Posterior vena cava (tissue), 2 donors: Measurements from ENCODE around the gene ADAMTS3. TPM values are rescaled to one million over a fixed set of nuclear protein-coding genes. Genes with fewer than 3 reads are reported as not detected.

Experiments
- DNase-seq: peaks from one replicate; pipeline ENCODE4 v3.0.0-alpha.2; 2020; ENCODE audit warnings: low spot score
- intact Hi-C, 2 donors: fragments of 100-400 bp; cut with DNase I; formaldehyde crosslinking; loops; one replicate each; pipeline versions ENCODE4 v1.14.1 to v1.14.2; 2022 to 2023
- total RNA-seq, 2 donors: library from RNA; stranded (reverse); fragmentation: NEBNext Ultra II Directional; extraction: Animal tissue kit (Norgen Biotek cat#: 25700); gene quantifications; one replicate each; pipeline ENCODE4 v1.2.1, GENCODE V29; 2021
- donor health status: DM: yes; HTN: yes; CAD: no.
- donor health status: DM: yes; HTN: yes; CAD: no.

The ADAMTS3 gene
- total RNA-seq, 2 donors from 2014 or later = 3.2 to 6.2 TPM

DNA sequence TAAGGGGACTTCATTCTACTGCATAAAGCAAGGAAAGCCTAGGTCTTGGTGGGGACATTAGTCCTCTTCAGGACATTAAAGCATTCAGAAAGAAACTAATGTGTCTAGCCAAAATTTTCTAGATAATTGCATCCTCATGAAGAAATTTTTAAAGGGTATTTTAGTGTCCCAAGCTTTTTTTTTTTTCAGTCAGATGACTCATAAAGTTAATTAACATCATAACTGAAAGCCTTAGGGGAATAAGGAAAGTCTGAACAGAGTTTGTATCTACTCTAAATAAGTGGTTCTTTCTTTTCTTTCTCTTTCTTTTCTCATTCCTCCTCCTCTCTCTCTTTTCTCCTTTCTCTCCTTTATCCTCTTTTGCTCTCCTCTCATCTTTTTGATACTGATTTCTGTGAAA is 202.4 kb downstream of the ADAMTS3 start:
- DNase-seq = no peak
- intact Hi-C loops = no loop called here

DNA sequence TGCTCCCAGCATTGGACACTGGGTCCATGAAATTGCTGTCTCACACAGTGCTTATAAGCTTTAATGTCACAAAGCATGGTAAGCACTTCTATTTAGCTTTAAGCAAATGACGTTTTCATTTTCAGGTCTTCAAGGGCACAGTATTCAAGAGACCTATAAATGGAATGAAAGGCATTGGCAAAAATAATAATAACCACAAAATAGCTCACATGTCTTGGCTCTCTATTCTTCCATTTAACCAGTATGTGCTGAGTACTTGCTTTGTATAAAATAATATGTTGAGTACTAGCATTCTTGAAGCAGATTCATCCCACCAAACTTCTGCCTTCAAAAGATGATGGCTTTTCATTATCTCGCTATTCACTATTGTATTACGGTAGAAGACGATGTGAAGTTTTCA is 203.0 kb downstream of the ADAMTS3 start:
- intact Hi-C loops = no loop called here
- no peak for DNase-seq

GRCh38 chr4:72365016-72365415 is 204.0 kb downstream of the ADAMTS3 start:
- intact Hi-C loops = no loop called here
- no peak for DNase-seq

GRCh38 chr4:72360075-72360474 is 208.9 kb downstream of the ADAMTS3 start:
- no peak for DNase-seq
- intact Hi-C loops = no loop called here

DNA sequence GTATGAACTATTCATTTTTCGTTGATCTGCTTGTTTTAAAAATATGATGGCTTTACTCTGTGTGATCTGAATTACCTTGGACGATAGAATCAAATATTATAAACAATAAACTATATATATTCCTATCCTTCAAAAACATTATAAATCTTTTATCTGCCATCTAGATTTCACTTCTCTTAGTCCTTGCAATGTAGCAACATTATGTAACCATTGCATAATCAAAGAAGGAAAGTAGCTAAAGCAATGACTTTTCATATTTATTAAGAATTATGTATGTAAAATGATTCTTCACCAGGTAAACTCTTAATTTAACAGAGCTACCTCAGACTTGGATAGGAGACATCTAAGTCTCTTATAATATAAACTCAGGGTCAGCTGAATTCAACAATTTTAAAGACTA is 210.5 kb downstream of the ADAMTS3 start:
- intact Hi-C loops = no loop called here

DNA sequence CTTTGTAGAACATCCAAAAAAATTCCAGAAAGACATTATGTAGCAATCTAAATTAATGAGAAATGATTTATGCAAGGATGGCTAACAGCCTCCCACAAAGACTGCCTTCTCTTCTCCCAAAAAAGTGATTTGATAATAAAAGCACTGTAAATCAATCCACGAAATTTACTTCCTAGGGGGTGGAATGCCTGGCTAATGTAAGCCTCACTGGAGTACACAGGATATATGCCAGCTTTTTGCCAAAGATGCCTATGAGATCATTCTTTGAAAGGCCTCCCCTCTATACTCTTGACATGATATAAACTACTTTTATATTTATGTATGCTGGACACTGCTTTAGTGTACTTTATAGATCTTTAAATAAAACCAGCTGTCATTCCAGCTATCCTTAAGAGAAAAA is 211.1 kb downstream of the ADAMTS3 start:
- no peak for DNase-seq
- intact Hi-C loops = no loop called here

More for the DNA sequence above, 210.5 kb downstream of the ADAMTS3 start:
- DNase-seq = no peak

DNA sequence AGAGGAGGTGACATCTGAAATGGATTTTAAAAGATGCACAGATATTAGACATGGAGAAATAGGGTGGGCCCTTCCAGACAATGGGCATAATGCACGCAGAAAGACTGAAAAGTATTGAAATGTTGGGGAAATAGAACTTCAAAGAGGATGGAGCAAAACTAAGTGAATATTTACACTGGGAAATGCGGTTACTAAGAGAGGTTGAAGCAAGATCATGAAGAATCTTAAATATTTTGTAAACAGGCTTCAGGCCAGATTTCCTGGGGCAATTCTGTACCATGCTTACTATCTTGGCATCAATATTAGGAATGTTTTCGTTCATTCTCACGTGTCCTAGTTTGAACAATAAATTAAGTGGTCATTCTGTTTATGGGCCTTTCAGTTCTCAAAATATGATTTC is 216.3 kb downstream of the ADAMTS3 start:
- DNase-seq = no peak
- intact Hi-C loops = no loop called here

GRCh38 chr4:72351521-72351920 is 217.5 kb downstream of the ADAMTS3 start:
- intact Hi-C loops = no loop called here
- DNase-seq = no peak

GRCh38 chr4:72348701-72349100 is 220.3 kb downstream of the ADAMTS3 start:
- intact Hi-C loops = no loop called here
- DNase-seq = no peak

DNA sequence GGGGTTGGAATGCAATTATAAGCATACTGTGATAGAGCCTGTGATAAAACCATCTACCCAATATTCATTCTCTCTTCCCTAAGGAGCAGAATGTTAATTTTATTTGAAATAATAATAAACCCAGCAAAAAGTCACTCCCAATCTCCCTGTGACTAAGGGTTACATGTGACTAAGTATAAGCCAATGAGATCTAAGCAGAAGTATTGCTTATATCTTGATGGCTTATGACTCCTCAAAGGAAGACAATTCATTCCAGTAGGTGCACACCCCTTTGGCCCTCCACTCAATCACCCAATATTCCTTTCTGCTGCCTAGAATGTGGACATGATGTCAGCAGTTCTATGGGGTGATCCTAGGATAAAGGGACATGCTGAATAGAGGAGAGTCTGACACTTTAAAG is 224.6 kb downstream of the ADAMTS3 start:
- DNase-seq = no peak
- intact Hi-C loops = no loop called here

DNA sequence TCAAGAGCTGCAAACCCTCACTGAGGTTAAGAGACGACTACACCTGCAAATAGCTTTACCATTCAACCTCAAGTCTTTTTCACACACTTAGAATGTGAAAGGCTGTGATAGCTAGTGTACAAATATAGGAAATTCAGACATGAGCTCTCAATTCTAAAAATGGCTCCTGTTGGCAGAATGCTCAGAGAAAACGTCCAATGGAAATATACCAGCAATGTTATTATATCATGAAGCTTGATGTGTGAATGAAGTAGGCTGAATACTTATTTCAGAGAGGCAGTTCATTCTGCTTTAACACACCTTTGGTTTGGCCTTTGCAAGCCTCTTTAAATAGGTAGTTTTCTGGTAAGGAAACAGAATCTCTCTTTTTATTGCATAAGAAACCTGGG is 227.6 kb downstream of the ADAMTS3 start:
- DNase-seq = no peak
- intact Hi-C loops = no loop called here

DNA sequence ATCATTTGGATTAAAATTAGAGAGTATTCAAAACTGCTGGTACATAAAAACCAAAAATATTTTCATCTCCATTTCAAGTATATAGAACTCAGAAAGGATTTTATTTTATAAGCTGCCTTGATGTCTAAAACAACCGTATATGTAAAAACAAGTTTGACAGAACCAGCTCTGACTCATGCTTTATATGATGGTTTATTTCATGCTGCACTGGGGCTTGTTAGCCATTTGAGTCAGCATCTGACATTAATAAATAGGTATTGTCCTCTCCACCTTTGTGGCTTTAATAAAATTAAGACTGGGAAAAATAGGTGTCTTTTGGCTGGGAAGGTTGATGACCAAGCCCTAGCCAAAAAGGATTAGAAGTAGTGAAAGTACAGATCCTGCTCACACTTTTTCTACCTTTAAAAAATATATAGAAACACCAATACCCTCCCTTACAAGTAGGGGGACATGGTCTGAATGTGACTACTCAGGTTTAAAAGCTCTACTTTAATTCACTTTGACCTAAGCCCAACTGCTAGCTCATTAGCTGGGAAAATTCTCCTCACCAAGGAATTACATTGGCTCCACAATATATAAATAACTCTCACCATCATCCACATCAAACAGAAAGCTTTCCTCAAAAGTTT is 228.1 kb downstream of the ADAMTS3 start:
- DNase-seq = no peak
- intact Hi-C loops = no loop called here

DNA sequence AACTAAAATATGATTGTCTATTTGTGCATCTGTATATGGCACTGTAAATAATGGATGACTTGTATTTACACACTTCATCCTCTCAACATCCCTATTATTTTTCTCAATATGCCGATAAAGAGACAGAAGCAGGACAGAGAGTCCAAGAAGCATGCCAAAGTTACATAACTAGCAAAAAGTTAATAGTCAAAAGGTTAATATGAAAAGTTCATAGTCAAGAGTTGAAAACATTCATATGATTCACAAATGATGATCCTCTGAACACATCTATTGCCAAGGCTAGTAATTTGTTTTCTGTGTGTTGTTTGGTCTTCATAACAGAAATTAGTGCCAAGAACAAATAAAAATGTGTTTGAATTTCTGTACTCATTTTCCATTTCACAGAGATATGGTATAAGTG is 231.0 kb downstream of the ADAMTS3 start:
- intact Hi-C loops = no loop called here
- DNase-seq = no peak

GRCh38 chr4:72330381-72330780 is 238.6 kb downstream of the ADAMTS3 start:
- intact Hi-C loops = no loop called here
- DNase-seq = no peak

DNA sequence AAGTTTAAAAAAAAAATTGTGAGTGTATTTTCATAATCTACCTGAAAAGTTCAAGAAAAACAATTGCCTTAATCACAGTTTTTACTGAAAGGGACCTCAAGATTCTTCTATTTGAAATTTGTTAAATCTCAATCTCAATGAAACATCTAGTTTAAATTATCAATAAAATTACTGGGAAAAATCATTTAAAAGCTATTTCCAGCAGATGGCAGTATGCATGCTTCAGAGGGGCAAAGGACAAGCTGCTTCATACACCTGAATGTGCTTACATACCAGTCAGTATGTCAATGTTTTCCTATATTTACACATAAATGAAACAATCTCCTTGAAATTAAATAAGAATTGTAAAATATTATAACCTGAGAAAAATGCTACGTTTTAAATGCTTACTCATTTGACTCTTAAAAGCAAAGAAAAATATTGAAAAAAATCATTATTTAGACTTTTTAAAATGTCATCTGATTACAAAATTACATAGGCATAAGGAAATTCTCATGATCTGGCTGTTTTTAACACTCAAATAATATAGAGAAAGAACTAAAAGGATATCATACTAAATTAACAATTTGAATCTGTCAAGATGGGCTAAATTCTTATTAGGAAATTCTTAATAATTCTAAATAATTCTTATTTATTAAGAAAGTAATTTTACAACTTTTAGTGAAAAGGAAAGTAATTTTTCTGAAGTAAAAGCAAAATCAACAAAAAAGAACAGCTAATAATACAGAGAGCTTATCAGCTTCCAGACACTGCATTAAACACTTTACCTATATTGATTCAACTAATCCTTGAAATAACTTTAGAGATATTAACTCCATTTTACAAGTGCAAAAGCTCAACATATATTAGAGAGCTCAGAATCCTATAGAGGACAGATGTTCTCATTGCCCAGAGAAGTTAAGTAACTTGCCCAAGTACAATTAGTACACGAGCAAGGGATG is 242.1 kb downstream of the ADAMTS3 start:
- intact Hi-C loops = loop anchor here in 1 of 2 donors (10.0 kb wide), 1 partner anchor 138 kb away; no protein-coding TSS in a partner anchor
- no peak for DNase-seq

DNA sequence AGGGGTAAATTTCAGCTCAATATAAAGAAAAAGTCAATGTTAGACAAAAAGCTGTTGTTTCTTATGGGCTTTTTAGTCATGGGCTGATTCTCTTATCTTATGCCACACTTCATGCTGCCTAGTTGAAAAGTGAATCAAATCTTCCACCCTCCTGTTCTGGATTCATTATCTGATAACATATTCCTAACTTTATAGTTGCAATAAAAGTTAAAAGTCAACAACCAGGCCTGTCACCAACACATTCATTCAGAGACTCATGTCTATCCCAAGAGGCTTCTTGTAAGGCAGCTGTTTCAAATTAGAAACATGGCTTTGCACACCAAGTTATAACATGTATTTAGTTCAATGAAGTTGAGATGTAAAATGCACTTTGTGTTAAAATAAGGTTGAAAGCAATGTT is 243.8 kb downstream of the ADAMTS3 start:
- intact Hi-C loops = loop anchor here in 1 of 2 donors (10.0 kb wide), 1 partner anchor 140 kb away; no protein-coding TSS in a partner anchor
- DNase-seq = no peak

DNA sequence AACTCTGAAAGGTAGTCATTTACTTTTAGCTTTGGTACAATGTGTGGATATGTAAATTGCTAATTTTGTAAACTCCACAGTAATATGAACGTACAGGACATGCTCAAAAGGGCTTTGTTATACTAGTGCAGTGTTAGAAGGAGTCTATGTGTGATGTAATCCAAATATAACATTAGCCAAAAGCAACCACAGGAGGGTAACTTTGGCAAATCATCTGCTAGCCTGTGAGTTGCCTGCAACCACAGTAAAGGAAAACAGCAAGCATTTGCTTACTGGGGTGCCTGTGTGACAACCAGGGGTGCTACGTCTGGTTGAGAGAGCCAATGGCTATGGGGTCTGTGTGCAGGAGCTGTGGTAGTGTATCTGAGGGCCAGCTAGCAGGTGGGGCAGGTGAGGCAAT is 245.8 kb downstream of the ADAMTS3 start:
- DNase-seq = peak; percentile 38
- intact Hi-C loops = loop anchor here (5.0 to 10.0 kb wide), 2 partner anchors 142 to 1751 kb away; no protein-coding TSS in a partner anchor

DNA sequence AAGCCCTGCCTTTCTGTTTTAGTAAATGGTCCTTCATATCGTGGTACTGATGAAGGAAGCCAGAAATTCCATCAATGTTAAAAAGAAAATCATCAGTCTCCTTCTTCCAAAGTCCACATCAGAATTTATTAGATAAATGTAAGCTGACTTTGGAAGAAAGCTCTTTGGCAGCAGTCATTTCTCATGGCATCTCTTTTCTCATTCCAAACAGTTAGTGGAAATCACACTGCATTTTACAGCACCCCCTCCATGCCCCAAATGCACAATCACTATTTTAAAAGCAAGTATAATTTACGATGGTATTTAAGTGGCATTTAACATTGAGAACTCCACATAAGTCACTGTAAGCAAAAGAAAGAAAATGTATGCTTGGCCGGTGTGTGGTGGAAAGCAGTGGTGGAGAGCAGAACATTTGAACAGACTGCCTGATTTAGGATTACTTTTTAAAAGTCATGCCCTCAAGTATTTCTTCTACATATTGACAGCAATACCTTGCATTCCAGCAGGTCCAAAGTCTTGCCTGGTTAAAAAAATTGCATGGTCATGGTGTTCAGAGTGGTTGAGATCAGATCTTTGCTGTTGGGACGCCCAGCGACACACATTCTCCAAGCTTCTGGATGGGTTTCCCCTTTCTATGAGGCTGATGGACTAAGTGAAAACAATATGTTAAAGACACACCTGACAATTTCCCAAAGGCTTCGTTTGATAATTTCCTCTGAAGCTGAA is 248.6 kb downstream of the ADAMTS3 start:
- no peak for DNase-seq
- intact Hi-C loops = loop anchor here (5.0 to 10.0 kb wide), 2 partner anchors 144 to 1748 kb away; no protein-coding TSS in a partner anchor

GRCh38 chr4:72319601-72320021 is 249.4 kb downstream of the ADAMTS3 start:
- intact Hi-C loops = loop anchor here (5.0 to 10.0 kb wide), 2 partner anchors 145 to 1747 kb away; no protein-coding TSS in a partner anchor
- no peak for DNase-seq
